Fibroblast of skin of left quadriceps (primary cell): Measurements from ENCODE around the gene ACSL6.

ENCODE experiments used
- DNase-seq, 2 experiments: peaks; one replicate each; pipeline ENCODE4 v3.0.0-alpha.2; 2013; ENCODE audit warnings: low read depth in 2 of 2

The ACSL6 gene

DNA sequence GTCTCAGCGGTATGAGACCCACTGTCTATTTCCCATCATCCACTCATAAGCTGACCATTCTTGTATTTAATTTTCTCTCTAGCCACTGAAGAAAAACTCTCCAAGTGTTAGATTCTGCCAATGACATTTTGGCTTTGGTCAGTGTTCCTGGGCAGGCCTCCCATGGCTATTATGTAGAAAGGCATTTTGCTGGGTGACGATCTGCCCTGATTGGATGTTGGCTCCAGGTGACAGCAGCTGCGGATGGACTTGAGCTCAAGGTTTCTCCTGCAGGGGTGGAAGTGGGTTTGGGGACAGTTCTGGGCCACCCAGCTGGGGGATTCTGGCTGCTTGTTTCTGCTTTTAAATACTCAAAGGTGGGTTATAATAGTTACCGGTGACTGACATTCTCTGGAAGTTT is 31.6 kb downstream of the ACSL6 start:
- no peak for DNase-seq

DNA sequence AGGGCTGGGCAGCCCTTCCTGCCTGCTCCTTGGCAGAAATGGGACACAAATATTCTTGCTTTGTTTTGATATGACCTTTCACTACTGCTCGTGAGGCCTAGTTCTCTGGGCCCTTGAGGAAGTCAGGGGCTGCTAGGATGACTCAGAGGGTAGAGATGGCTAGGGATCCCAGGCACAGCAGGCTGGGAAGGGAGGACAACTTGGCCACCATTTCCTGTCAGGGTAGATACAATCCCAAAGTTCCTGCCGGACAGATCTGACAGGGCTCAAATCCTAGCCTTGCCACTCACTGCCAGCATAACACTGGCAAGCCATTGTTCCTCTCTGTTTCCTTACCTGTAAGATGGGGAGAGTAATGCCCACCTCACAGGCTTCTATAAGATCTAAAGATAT is 34.2 kb downstream of the ACSL6 start:
- no peak for DNase-seq

DNA sequence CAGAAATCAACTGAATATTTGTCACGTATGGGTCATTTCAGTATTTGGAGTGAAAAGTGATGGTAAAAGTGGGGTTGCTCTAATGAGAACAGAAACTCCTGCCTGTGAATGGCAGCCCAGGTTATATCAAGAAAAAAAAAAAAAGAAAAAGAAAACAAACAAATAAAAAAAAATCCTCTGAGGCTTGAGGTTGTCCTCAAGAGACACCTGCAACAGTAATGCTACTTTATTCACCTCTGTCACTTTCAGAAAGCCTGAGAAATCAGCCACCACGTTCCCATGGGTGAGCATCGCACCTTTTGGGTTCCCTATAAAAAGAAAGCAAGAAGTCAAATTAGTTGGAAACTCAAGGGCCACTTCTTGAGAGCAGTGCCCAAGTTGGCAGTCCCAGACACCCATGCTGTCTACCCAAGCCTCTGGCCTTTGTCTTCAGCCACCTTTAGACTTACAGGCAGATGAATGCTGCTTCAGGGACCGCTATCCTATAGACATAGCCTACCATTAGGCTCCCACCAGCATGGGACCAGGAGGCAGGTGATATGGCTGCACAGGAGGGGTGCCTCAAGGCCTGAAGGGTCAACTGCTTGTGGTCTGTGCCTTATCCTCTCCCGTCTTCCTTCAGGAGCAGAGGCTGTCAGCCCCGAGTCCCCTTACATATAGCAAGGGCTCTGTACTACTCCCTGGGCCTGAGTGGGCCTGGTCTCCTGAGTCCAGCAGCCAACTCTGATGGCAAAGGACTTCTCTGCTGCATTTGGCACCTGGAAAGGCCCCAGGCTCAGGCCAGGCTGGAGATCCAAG is 34.8 kb downstream of the ACSL6 start:
- DNase-seq, result no peak

DNA sequence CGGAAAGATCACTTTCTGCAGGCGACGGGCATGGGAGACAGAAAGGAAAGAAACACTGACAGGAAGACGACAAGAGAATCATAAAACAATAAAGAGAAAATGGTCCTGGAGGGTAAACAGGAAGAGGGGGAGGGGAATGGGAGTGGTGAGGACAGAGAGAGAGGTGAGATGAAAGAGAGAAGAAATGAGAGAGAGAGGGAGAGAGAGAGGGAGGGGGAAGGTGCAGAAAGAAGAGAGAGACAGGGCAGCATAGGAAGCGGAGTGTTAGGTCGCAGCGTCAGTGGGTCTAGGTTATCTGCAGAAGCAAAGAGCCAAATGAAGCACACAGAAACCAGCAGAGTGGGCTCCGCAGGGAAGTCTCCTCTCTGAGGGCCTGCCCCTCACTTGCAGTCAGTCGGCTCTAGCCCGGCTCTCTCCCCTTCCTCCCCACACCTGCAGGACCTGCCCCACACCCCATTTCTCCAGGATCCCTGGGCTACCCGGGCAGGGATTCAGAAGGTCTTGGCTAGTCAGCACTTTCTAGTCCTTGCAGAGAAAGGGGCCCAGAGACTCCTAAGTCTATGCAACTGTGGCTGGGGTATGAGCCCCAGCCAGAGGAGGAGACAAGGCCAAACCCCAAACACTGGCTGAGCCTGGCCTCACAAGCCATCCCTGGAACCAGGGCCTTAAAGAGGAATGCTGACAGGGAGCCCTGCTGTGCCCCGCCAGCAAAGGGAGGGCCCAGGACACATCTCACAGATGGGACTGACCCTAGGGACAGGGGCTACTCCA is 36.3 kb downstream of the ACSL6 start:
- no peak for DNase-seq

- DNase-seq, result no peak
Observed at GRCh38 chr5:131974622-131974955, 36.9 kb downstream of the ACSL6 start.

GRCh38 chr5:131974016-131974415 is 37.4 kb downstream of the ACSL6 start:
- DNase-seq, result no peak

DNA sequence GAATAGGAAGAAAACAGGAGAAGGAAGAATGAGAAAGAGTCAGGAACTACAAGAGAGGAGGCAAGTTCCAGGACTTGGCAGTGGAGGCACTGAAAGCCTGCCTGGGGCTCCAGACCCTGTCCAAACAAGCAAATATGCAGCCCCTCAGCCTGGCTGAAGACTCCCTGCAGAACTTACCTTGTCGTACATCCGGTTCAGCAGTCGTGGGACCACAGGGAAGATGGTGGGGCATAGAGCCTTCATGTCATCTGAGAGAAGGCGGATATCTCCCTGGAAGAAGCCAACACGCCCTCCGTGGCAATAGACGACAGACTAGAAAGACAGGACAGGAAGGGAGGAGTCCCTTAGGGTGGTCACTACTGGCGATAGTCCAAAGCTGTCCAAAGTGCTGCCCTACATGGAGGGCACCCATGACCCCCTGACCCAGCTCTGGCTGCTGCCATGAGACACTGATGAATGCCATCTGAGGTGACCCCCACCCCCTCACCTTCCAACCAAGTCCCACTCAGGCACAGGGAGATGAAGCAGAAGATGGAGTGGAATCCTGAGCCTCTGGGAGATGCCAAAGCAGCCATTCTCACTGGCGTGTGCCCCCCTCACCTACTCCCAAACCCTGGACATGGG is 38.3 kb downstream of the ACSL6 start:
- DNase-seq, result no peak

DNA sequence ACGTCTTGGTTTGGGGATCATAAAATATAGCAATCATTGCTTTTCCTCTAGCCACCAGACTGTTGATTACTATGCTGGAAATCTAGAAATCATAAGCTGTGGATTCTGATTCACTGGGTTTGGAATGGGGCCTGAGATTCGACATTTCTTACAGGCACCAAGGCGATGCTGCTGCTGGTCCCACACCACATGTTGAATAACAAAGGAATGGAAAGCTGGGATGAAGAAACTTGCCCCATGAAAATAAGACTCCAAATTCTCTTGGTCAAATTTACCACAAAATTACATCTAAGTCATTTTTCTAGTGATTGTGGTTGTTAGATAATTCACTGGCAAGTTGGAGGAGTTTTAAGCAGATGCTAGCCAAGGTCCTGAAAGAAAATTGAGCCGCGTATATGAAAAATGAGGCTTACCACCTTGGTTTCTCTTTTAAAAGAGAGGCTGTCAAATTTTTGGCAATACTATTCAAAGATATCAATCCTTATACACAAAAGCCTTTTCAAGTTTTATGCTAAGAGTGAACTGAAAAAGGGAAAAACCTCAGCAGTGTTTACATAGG is 43.0 kb downstream of the ACSL6 start:
- DNase-seq, result no peak

- DNase-seq, result no peak
Observed at GRCh38 chr5:131966551-131966950, 44.9 kb downstream of the ACSL6 start.

DNA sequence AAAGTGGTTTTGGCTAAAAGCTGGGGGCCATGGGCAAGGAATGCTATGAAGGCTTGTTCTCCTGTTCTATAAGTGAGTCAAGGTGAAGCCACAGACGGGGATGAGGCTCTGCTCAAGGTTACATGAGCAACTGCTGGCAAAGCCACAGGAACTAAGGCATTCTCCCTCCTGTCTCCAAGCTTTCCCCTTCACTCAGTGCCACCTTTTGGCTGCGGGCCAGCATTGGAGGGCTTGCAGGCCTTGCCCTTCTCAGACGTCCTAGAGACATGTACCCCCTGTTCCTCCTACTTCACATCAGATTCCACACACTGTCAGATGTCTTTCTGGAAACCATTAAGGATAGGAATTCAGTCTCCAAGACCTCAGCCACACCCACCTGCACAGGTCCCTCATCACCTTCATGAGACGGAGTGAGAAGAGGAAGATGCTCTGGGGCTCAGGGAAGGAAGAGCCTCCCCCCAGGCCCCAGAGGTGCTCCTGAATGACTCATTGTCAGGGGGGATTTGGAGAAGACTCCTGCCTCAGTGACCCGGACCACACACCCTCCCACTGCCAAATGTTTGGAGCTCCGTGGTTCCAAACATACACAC is 45.5 kb downstream of the ACSL6 start:
- DNase-seq, result no peak

- DNase-seq, result no peak
Observed at GRCh38 chr5:131959906-131960305, 51.6 kb downstream of the ACSL6 start.

DNA sequence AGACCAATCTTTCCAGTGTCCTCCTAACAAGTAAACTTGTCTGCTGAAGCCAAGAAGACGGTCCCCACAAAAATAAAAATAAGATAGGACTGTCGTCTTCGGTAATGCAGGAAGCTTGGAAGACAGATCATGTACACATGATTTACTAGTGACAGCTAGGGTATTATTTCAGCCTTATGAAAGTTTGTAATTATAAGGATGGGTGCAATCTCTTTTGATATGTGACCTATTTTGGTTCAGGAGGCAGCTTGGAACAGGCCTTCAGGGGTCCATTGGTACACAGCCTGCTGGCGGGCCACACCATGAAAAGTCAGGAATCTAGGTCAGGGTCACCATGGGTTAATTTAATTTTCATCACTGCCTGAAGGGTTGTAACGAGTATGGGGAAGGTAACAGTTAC is 52.3 kb downstream of the ACSL6 start:
- no peak for DNase-seq

DNA sequence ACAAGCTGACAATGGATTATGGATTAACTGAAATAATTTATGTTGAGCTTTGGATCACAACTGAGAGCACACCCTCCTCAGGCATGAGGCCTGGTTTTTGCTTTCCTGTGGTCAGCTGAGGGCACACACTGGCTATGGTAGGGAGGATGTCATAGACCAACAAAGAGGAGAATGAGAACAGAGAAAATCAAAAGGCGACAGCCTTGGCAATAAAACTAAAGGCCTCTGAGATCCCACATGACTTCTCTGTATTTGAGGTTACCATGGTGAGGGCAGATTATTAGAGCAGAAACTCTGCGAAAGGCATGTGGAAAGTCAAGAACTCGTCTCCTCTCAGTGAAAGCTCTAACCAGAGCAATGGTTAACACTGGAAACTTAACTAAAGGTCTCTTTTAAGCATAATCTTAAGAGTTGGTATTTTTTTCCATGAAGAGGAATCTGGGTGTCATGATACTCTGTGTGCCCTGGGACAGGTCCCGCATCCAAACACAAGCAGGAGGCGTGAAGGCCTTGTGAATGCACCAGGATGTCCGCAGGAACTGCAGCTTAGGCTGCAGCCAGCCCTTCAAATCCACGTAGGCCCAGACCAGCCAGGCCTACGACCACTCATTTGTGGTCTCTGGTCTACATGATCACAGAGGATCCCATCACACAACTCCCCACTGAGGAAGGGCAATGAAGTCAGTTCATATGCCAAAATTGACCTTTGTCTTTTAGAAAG is 53.6 kb downstream of the ACSL6 start:
- DNase-seq, result no peak

DNA sequence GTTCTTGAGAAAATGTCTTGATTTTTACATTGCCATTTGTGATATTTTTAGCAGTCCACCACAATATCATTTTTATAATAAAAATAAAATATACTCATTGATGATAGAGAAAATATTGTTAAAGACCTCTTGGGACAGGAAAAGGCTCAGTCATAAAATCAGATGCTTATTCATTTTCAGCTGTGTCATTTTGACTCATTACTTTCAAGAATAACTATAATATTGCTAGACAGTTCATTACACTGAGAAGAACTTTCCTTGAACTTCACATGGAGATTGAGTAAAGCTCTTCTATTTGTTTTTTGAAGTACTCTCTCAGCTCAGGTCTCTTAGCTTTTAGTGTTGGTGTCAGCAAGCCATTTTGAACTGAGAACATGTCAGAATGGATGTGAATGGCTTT is 57.5 kb downstream of the ACSL6 start:
- DNase-seq, result no peak

GRCh38 chr5:131952301-131952857 is 59.1 kb downstream of the ACSL6 start:
- DNase-seq, result peak; percentile 17 to 24

- DNase-seq, result no peak
Observed at GRCh38 chr5:131950706-131951105, 60.8 kb downstream of the ACSL6 start.

GRCh38 chr5:131947445-131947844 is 64.0 kb downstream of the ACSL6 start:
- no peak for DNase-seq

DNA sequence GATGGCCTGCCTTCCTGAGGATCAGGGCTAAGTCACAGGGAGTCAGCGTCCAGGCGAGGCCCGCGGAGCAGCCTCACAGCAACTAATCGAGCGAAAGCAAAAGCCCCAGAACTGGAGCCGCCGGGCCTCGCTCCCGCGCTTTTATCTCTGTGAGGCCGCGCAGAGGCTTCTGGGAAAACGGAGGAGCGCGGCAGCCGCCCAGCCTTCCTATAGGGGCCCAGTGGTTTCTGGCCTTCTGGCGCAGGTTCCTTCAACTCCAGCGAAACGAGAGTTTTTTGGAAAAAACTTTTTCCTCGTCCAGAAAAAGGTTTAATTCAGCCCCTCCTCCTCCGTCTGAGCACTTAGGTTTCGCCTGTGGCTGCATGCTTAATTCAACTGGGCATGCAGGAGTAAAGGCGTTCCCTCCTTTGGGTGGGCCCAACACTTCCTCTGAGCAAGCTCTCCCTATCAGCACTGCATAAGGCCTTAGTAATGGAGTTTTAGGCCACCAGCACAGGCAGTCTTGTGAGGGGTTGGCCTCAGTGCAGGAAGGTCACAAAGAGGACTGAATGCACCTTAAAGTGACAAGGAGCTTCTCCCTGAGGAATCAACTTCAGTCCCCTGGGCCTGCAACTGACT is 65.8 kb downstream of the ACSL6 start, which contains the start of gene MEIKIN:
Gene MEIKIN, minus strand, starts transcription at position 113 of the 618 bp plus-strand sequence. CDS start 158 bp downstream, outside the sequence.
- DNase-seq, result no peak

- no peak for DNase-seq
Observed at GRCh38 chr5:131944702-131945550, 66.5 kb downstream of the ACSL6 start.

DNA sequence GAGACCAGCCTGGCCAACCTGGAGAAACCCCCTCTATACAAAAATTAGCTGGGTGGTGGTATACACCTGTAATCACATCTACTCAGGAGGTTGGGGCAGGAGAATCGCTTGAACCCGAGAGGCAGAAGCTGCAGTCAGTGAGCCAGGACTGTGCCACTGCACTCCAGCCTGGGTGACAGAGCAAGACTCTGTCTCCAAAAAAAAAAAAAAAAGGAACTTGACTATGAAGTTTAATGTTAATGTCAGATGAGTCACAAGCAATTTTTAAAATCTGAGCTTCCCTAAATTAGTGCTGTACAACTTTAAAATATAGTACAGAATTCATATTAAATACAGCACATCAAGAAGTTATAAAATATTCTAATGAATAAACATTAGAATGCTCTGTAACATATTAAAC is 67.5 kb downstream of the ACSL6 start:
- no peak for DNase-seq
